ENCODE results near the gene NEFH.
"Not testable (repeated sequence)": the region's sequence is repeated elsewhere in the genome, so short reads cannot be mapped to it uniquely, and the experiment has no call there.

The NEFH gene

GRCh38 chr22:29469755-29470154, 10.3 kb upstream of the NEFH start:
- FAIRE-seq = no peak

- no peak for FAIRE-seq
These were observed 9.7 kb upstream of the NEFH start for GRCh38 chr22:29470159-29470855.

GRCh38 chr22:29473001-29473400, 7.0 kb upstream of the NEFH start:
- FAIRE-seq = no peak

- FAIRE-seq = no peak
These were observed 4.5 kb upstream of the NEFH start for GRCh38 chr22:29475550-29475949.

GRCh38 chr22:29476116-29476515, 3.9 kb upstream of the NEFH start:
- FAIRE-seq = no peak

- no peak for FAIRE-seq
These were observed 2.2 kb upstream of the NEFH start for GRCh38 chr22:29477723-29478318.

- no peak for FAIRE-seq
These were observed 1.4 kb upstream of the NEFH start for GRCh38 chr22:29478326-29479276.

GRCh38 chr22:29480262-29480511, 169 bp downstream of the NEFH start:
- FAIRE-seq = no peak

- no peak for FAIRE-seq
These were observed 670 bp downstream of the NEFH start for GRCh38 chr22:29480512-29481264.

GRCh38 chr22:29481265-29482000, 1.4 kb downstream of the NEFH start:
- FAIRE-seq = no peak

GRCh38 chr22:29482253-29482652, 2.2 kb downstream of the NEFH start:
- no peak for FAIRE-seq

GRCh38 chr22:29482726-29483125, 2.7 kb downstream of the NEFH start:
- no peak for FAIRE-seq

GRCh38 chr22:29483254-29483653, 3.2 kb downstream of the NEFH start:
- FAIRE-seq = no peak

- no peak for FAIRE-seq
These were observed 4.6 kb downstream of the NEFH start for GRCh38 chr22:29484642-29485041.

- no peak for FAIRE-seq
These were observed 5.4 kb downstream of the NEFH start for GRCh38 chr22:29485448-29485847.

- FAIRE-seq = no peak
These were observed 7.5 kb downstream of the NEFH start for GRCh38 chr22:29487426-29487986.

GRCh38 chr22:29489127-29489780, 9.2 kb downstream of the NEFH start:
- FAIRE-seq = not testable (repeated sequence)

- no peak for FAIRE-seq
These were observed 11.0 kb downstream of the NEFH start for GRCh38 chr22:29491012-29491411.

GRCh38 chr22:29493636-29494035, 13.6 kb downstream of the NEFH start:
- FAIRE-seq = no peak

- no peak for FAIRE-seq
These were observed 19.8 kb downstream of the NEFH start for GRCh38 chr22:29499852-29500251.

GRCh38 chr22:29503811-29504372, 23.9 kb downstream of the NEFH start:
- no peak for FAIRE-seq

All from A204.1 (cell line).